ENCODE measurements around the gene FZD2. TPM values are rescaled to one million over a fixed set of nuclear protein-coding genes. Genes with fewer than 3 reads are reported as not detected.
A peak's percentile ranks its signal among the peaks of the same experiment; 100 is the strongest.

FZD2 gene
- total and polyA plus RNA-seq, 2 of the 13 experiments (the other 11 are each of a cell fraction or from before 2014, with no cell fraction given), result 0.07 to 0.13 TPM

DNA sequence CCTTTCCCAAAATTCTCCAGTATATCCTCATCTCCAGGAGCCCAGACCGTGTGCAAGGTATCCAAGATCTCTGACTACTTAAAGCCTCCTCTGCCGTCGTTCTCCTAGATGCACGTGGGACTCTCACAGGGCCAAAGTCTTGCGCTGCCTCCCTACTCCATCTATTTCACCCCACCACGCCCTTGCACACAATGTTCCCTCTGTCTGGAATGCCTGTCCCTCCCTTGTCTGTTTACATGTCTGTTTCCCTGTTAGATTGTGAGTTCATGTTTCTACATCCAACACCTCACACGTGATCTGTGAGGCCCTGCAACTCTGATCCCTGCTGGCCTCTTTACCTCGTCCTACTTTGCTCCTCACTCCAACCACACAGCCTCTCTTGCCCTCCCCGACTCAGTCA lies 4.9 kb upstream of the FZD2 start (continued):
- TF ChIP-seq SOX13 (IDR thresholded peaks at IDR 0.05), result no peak
- TF ChIP-seq SOX13 (CRISPR knock-in tag; conservative IDR thresholded peaks at IDR 0.05 in 1 of 2, IDR thresholded peaks at IDR 0.05 in 1 of 2), result peak in 1 of 2 experiments; percentile 27; a peak in 1 of 4 replicates
- peak in 1 of 2 experiments; percentile 12; a peak in 1 of 4 replicates for TF ChIP-seq EP300 (IDR thresholded peaks at IDR 0.05; ENCODE audit: low read depth in 2 of 2, low read length in 2 of 2)
- TF ChIP-seq EP300 (CRISPR knock-in tag; IDR thresholded peaks at IDR 0.05; ENCODE audit: borderline replicate concordance), result no peak
- TF ChIP-seq ZFP37 (CRISPR knock-in tag; IDR thresholded peaks at IDR 0.05; ENCODE audit: borderline replicate concordance), result no peak
- TF ChIP-seq ZNF280D (CRISPR knock-in tag; IDR thresholded peaks at IDR 0.05), result peak; percentile 57; the same call in 1 of the 2 replicates
- peak; percentile 84 for TF ChIP-seq MAX (IDR thresholded peaks at IDR 0.05)
- TF ChIP-seq BHLHE40 (IDR thresholded peaks at IDR 0.05; ENCODE audit: low read length), result peak; percentile 79
- TF ChIP-seq ZNF292 (CRISPR knock-in tag; IDR thresholded peaks at IDR 0.05; ENCODE audit: borderline replicate concordance, low read depth), result 0 out of 2 replicates have a peak, but pooled peaks have one; percentile 33
- TF ChIP-seq ZNF205 (CRISPR knock-in tag; IDR thresholded peaks at IDR 0.05), result peak; percentile 85
- 0 out of 2 replicates have a peak, but pooled peaks have one; percentile 34 for TF ChIP-seq CCDC6 (CRISPR knock-in tag; IDR thresholded peaks at IDR 0.05)
- 0 out of 2 replicates have a peak, but pooled peaks have one; percentile 40 for TF ChIP-seq RNF2 (conservative IDR thresholded peaks at IDR 0.05; ENCODE audit: low read depth)
- TF ChIP-seq, protein P1, sequence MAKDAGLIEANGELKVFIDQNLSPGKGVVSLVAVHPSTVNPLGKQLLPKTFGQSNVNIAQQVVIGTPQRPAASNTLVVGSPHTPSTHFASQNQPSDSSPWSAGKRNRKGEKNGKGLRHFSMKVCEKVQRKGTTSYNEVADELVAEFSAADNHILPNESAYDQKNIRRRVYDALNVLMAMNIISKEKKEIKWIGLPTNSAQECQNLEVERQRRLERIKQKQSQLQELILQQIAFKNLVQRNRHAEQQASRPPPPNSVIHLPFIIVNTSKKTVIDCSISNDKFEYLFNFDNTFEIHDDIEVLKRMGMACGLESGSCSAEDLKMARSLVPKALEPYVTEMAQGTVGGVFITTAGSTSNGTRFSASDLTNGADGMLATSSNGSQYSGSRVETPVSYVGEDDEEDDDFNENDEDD (CRISPR knock-in tag; IDR thresholded peaks at IDR 0.05; ENCODE audit: borderline replicate concordance), result peak; percentile 52; the same call in 1 of the 2 replicates
- no peak for TF ChIP-seq ZC3H13 (CRISPR knock-in tag; IDR thresholded peaks at IDR 0.05)
- TF ChIP-seq, protein P2, sequence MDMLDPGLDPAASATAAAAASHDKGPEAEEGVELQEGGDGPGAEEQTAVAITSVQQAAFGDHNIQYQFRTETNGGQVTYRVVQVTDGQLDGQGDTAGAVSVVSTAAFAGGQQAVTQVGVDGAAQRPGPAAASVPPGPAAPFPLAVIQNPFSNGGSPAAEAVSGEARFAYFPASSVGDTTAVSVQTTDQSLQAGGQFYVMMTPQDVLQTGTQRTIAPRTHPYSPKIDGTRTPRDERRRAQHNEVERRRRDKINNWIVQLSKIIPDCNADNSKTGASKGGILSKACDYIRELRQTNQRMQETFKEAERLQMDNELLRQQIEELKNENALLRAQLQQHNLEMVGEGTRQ (IDR thresholded peaks at IDR 0.05; ENCODE audit: low read depth, low read length), result peak; percentile 50
- TF ChIP-seq, protein P2 (CRISPR knock-in tag; IDR thresholded peaks at IDR 0.05; ENCODE audit: borderline replicate concordance), result peak; percentile 42; the same call in 1 of the 2 replicates
- peak; percentile 25; the same call in 1 of the 2 replicates for TF ChIP-seq FOXK2 (IDR thresholded peaks at IDR 0.05)
- TF ChIP-seq RFX5 (IDR thresholded peaks at IDR 0.05; ENCODE audit: low read depth, low read length), result no peak
- 0 out of 4 replicates have a peak, but pooled peaks of 1 of the 2 experiments have one; percentile 20 for TF ChIP-seq ATF4 (CRISPR knock-in tag; IDR thresholded peaks at IDR 0.05)
